PC-3 (cell line): ENCODE results near the gene CCDC167. TPM values are rescaled to one million over a fixed set of nuclear protein-coding genes. Genes with fewer than 3 reads are reported as not detected.

ENCODE experiments used
- ATAC-seq: fragments of 200-7000 bp; cut with Tn5 transposase; 2 replicates; pipeline ENCODE4 v1.9.1; 2020; ENCODE audit warnings: mild to moderate bottlenecking, moderate library complexity
- BruUV-seq: library from RNA; stranded (reverse); fragments of 400-500 nt; replicated peaks from 2 replicates; lab custom pipeline; 2021; lab: Mats Ljungman, UMichigan
- CTCF ChIA-PET: fragments of 300-600 bp; sonication (Branson Sonifier 250); formaldehyde crosslinking; loops from one replicate; lab custom pipeline; 2022; ENCODE audit warnings: antibody characterized with exemption; lab: Charles Lee
- POLR2A ChIA-PET: fragments of 300-600 bp; sonication (Branson Sonifier 250); formaldehyde crosslinking; loops from one replicate; lab custom pipeline; 2022; ENCODE audit warnings: antibody characterized with exemption; ENCODE audit not compliant: unreplicated experiment; lab: Charles Lee
- DNase-seq: peaks from one replicate; pipeline ENCODE4 v3.0.0-alpha.2; 2015
- H2AFZ ChIP-seq: fragments of 300-600 bp; sonication (generic); 2 replicates; pipeline ENCODE4 v1.6.0; 2016; ENCODE audit warnings: antibody characterized with exemption, low read length
- H3F3A ChIP-seq: fragments of 300-600 bp; sonication (generic); one replicate; pipeline ENCODE4 v1.6.0; 2017; ENCODE audit warnings: antibody characterized with exemption, low read length, control low read depth, mild to moderate bottlenecking; ENCODE audit not compliant: unreplicated experiment
- H3K27ac ChIP-seq: fragments of 300-600 bp; sonication (generic); 2 replicates; pipeline ENCODE4 v1.5.1; 2016; ENCODE audit warnings: mild to moderate bottlenecking, low read length
- H3K27me3 ChIP-seq: fragments of 300-600 bp; sonication (generic); 2 replicates; pipeline ENCODE4 v1.6.1; 2016; ENCODE audit warnings: low read length, mixed read lengths
- H3K36me3 ChIP-seq: fragments of 300-600 bp; sonication (generic); 2 replicates; pipeline ENCODE4 v1.6.1; 2016; ENCODE audit warnings: low read depth, mixed run types, low read length, mixed read lengths
- H3K4me1 ChIP-seq: fragments of 300-600 bp; sonication (generic); 2 replicates; pipeline ENCODE4 v1.5.1; 2016; ENCODE audit warnings: low read length; ENCODE audit not compliant: insufficient read depth
- H3K4me2 ChIP-seq: fragments of 300-600 bp; sonication (generic); 2 replicates; pipeline ENCODE4 v1.6.0; 2016; ENCODE audit warnings: low read length
- H3K4me3 ChIP-seq: fragments of 300-600 bp; sonication (generic); 2 replicates; pipeline ENCODE4 v1.5.1; 2016; ENCODE audit warnings: mild to moderate bottlenecking, low read length, mixed read lengths
- H3K79me2 ChIP-seq: fragments of 300-600 bp; sonication (generic); 2 replicates; pipeline ENCODE4 v1.6.1; 2017; ENCODE audit warnings: low read length, mixed read lengths
- H3K9ac ChIP-seq: fragments of 300-600 bp; sonication (generic); 2 replicates; pipeline ENCODE4 v1.6.0; 2016; ENCODE audit warnings: mild to moderate bottlenecking, low read length
- H3K9me2 ChIP-seq: fragments of 300-600 bp; sonication (generic); replicated peaks from 2 replicates; pipeline ENCODE4 v1.6.1; 2016; ENCODE audit warnings: mixed run types, low read length, mixed read lengths
- H3K9me3 ChIP-seq: fragments of 300-600 bp; sonication (generic); 2 replicates; pipeline ENCODE4 v1.6.1; 2016; ENCODE audit warnings: low read length, mixed read lengths
- H4K20me1 ChIP-seq: fragments of 300-600 bp; sonication (generic); 2 replicates; pipeline ENCODE4 v1.6.1; 2016; ENCODE audit warnings: low read length, mixed read lengths
- CTCF ChIP-seq: fragments of 300-600 bp; sonication (generic); conservative IDR thresholded peaks from 2 replicates; pipeline ENCODE4 v1.5.1; 2017; ENCODE audit warnings: antibody characterized with exemption, low read depth, mild to moderate bottlenecking, low read length
- EZH2 ChIP-seq: fragments of 300-600 bp; sonication (generic); IDR thresholded peaks from one replicate; pipeline ENCODE4 v1.6.1; 2017; ENCODE audit warnings: antibody characterized with exemption, mild to moderate bottlenecking, low read length; ENCODE audit not compliant: unreplicated experiment
- EZH2phosphoT487 ChIP-seq: fragments of 300-600 bp; sonication (generic); IDR thresholded peaks from 2 replicates; pipeline ENCODE4 v1.6.1; 2018; ENCODE audit warnings: mild to moderate bottlenecking, antibody characterized with exemption, low read length, borderline replicate concordance
- intact Hi-C: fragments of 100-400 bp; cut with micrococcal nuclease; formaldehyde crosslinking; loops from 2 replicates; pipeline ENCODE4 v1.9.0; 2023
- total RNA-seq: library from RNA; depleted of rRNA; stranded (reverse); fragments of >200 nt; gene quantifications from 2 replicates; pipeline ENCODE4 v1.2.3, GENCODE V29; 2014

CCDC167 gene
- total RNA-seq, 1 experiment from 2014 or later = 56.9 TPM

- ChIA-PET CTCF (no interaction called here), POLR2A (no interaction called here)
- H3K27ac ChIP-seq = no peak overlapping the region
- no peak overlapping the region for H2AFZ ChIP-seq
- no peaks in the 10 kb centered on the region for H3K79me2 ChIP-seq
- H3K4me3 ChIP-seq = no peak overlapping the region
- H3K27me3 ChIP-seq = no peaks in the 10 kb centered on the region
- peaks cover 23% of the 10 kb centered on the region for H3K4me1 ChIP-seq
- no peaks in the 10 kb centered on the region for H3F3A ChIP-seq
- no peak for DNase-seq
- no peak overlapping the region for H3K9ac ChIP-seq
- BruUV-seq = no TSS peak
- intact Hi-C loops = no loop called here
- TF ChIP-seq CTCF (no peak), EZH2 (no peak), EZH2phosphoT487 (no peak)
- H4K20me1 ChIP-seq = no peaks in the 10 kb centered on the region
- no peaks in the 10 kb centered on the region for H3K9me2 ChIP-seq
- no peak for ATAC-seq
- H3K4me2 ChIP-seq = no peak overlapping the region
- no peaks in the 10 kb centered on the region for H3K9me3 ChIP-seq
- H3K36me3 ChIP-seq = no peaks in the 10 kb centered on the region
Observed at GRCh38 chr6:37513155-37513554, 13.5 kb upstream of the CCDC167 start.

- no peaks in the 10 kb centered on the region for H3K9me3 ChIP-seq
- H3K9ac ChIP-seq = no peak overlapping the region
- no peaks in the 10 kb centered on the region for H3K79me2 ChIP-seq
- no peak overlapping the region for H3K4me2 ChIP-seq
- TF ChIP-seq EZH2phosphoT487 (no peak), EZH2 (no peak), CTCF (no peak)
- no peak overlapping the region for H3K27ac ChIP-seq
- H3K9me2 ChIP-seq = no peaks in the 10 kb centered on the region
- H3K4me3 ChIP-seq = no peak overlapping the region
- no peaks in the 10 kb centered on the region for H3K36me3 ChIP-seq
- BruUV-seq = no TSS peak
- ChIA-PET POLR2A (interaction anchor here (0.6 kb wide), 1 partner anchor 79 kb away, joined by 3 read pairs; no protein-coding TSS in a partner anchor), CTCF (no interaction called here)
- no peaks in the 10 kb centered on the region for H3F3A ChIP-seq
- ATAC-seq = no peak
- H4K20me1 ChIP-seq = no peaks in the 10 kb centered on the region
- H3K27me3 ChIP-seq = no peaks in the 10 kb centered on the region
- intact Hi-C loops = no loop called here
- H2AFZ ChIP-seq = no peak overlapping the region
- peaks cover 23% of the 10 kb centered on the region for H3K4me1 ChIP-seq
- no peak for DNase-seq
Observed at GRCh38 chr6:37512400-37513011, 12.8 kb upstream of the CCDC167 start.

- H3K27ac ChIP-seq = no peak overlapping the region
- ChIA-PET CTCF (no interaction called here), POLR2A (interaction anchor here (0.6 kb wide), 1 partner anchor 78 kb away, joined by 3 read pairs; no protein-coding TSS in a partner anchor)
- H3K27me3 ChIP-seq = no peaks in the 10 kb centered on the region
- no TSS peak for BruUV-seq
- H3K9me2 ChIP-seq = no peaks in the 10 kb centered on the region
- no peak overlapping the region for H3K9ac ChIP-seq
- no peaks in the 10 kb centered on the region for H3K36me3 ChIP-seq
- H3K4me3 ChIP-seq = no peak overlapping the region
- H2AFZ ChIP-seq = no peak overlapping the region
- no peaks in the 10 kb centered on the region for H3K9me3 ChIP-seq
- DNase-seq = no peak
- intact Hi-C loops = no loop called here
- TF ChIP-seq EZH2 (no peak), EZH2phosphoT487 (no peak), CTCF (no peak)
- no peak overlapping the region for H3K4me2 ChIP-seq
- no peaks in the 10 kb centered on the region for H4K20me1 ChIP-seq
- ATAC-seq = no peak
- H3K79me2 ChIP-seq = no peaks in the 10 kb centered on the region
- peaks cover 23% of the 10 kb centered on the region for H3K4me1 ChIP-seq
- no peaks in the 10 kb centered on the region for H3F3A ChIP-seq
Observed at GRCh38 chr6:37511910-37512399, 12.3 kb upstream of the CCDC167 start.
